Subcutaneous adipose tissue (tissue), 4 donors: ENCODE measurements around the gene UBTF. TPM values are rescaled to one million over a fixed set of nuclear protein-coding genes. Genes with fewer than 3 reads are reported as not detected.

ENCODE experiments used
- total RNA-seq, 4 donors: library from RNA; depleted of rRNA; stranded (reverse); fragments of >200 nt; gene quantifications; one replicate each; pipeline ENCODE4 v1.1.0, GENCODE V29; 2016
- TF ChIP-seq, protein P1 (sequence below): fragments of 450-650 bp; IDR thresholded peaks from one replicate; pipeline ENCODE4 v1.5.1; 2016; ENCODE audit warnings: low read depth, mild to moderate bottlenecking, control low read depth, antibody characterized with exemption, moderate library complexity

The UBTF gene
- total RNA-seq, 4 donors from 2014 or later: 23.5 to 63.5 (median 35.3) TPM

DNA sequence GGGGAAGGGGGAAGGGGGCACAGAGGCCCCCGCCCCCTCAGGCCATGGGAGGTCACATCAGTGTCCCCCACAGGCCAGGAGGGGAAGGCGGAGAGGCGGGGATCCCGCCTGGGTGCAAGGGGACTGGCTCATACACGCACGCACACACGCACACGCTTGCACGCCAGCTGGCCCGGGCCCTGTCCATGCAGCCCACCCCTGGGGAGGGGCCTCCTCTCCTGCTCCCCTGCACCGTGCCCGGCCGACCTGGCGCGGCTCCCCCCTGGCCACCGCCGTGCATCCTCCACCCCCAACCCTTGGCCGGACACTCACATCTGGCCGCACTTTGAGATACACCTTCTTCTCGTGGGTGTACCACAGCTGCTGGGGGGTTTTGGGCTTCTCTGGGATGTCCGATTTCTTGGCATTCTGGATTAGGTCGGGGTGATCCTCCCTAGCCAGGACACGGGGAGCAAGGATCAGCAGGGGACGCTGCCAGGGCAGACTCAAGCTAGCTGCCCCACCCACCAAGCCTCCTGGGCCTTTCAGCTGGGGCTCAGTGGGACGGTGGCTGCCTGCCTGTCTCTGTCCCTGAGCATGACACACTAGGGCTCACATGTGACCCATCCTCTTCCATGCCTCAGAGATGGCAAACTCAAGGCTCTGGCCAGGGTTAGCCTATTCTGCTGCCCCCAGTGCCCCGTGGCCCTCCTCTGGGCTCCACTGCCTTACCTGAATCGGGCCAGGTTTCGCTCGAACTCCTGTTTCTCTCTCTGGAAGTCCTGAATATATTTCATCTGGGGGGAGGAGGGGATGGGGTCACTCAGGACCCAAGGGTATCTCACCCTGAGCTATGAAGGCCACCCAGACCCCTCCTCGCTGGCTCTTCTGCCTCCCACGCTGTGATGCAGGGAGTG, 6.7 kb downstream of the UBTF start:
- TF ChIP-seq, protein P1, sequence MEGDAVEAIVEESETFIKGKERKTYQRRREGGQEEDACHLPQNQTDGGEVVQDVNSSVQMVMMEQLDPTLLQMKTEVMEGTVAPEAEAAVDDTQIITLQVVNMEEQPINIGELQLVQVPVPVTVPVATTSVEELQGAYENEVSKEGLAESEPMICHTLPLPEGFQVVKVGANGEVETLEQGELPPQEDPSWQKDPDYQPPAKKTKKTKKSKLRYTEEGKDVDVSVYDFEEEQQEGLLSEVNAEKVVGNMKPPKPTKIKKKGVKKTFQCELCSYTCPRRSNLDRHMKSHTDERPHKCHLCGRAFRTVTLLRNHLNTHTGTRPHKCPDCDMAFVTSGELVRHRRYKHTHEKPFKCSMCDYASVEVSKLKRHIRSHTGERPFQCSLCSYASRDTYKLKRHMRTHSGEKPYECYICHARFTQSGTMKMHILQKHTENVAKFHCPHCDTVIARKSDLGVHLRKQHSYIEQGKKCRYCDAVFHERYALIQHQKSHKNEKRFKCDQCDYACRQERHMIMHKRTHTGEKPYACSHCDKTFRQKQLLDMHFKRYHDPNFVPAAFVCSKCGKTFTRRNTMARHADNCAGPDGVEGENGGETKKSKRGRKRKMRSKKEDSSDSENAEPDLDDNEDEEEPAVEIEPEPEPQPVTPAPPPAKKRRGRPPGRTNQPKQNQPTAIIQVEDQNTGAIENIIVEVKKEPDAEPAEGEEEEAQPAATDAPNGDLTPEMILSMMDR: no peak

DNA sequence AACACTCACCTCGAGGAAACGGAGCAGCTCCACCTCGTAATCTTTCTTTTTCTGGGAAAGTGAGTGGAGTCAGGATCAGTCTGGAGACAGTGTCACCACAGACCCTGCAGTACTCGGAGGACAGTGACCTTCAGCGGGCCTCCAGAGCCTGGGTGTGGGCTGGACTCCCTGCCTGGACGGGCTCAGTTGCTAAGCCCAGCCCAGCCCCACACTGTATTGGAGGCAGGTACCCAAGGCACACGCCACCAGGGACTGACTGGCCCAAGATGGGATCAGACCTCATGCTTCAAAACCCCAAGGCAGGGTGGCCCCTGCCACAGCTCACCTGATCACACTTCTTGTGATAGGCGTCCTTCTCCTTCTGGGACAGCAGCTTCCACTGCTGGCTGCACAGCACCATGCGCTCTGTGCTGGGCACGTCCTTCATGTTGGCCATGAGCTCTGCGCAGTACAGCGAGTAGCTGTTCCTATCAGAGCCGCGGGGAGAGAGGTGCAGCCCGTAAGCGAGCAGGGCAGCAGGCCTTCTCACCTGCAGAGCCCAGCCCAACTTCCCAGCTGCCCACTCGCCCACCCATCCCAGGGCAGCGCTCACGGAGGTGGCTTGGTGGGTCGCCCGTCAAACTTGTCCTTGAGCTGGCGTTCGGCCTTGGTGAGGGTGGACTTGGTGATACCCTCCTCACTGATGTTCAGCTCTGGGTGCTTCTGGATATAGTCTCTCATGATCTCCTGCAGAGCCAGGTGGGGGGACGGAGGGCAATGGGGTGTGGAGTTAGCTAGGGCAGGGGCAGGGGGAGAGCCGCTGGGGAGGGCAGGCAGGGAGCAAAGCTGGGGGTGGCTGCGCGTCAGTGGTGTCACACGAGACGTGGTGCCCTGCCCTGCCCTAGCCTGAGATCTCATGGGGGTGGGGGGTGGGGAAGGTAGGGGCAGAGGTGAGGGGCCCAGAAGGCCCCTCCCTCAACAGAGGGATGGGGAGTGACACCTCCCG, 7.9 kb downstream of the UBTF start:
- TF ChIP-seq, protein P1: no peak

DNA sequence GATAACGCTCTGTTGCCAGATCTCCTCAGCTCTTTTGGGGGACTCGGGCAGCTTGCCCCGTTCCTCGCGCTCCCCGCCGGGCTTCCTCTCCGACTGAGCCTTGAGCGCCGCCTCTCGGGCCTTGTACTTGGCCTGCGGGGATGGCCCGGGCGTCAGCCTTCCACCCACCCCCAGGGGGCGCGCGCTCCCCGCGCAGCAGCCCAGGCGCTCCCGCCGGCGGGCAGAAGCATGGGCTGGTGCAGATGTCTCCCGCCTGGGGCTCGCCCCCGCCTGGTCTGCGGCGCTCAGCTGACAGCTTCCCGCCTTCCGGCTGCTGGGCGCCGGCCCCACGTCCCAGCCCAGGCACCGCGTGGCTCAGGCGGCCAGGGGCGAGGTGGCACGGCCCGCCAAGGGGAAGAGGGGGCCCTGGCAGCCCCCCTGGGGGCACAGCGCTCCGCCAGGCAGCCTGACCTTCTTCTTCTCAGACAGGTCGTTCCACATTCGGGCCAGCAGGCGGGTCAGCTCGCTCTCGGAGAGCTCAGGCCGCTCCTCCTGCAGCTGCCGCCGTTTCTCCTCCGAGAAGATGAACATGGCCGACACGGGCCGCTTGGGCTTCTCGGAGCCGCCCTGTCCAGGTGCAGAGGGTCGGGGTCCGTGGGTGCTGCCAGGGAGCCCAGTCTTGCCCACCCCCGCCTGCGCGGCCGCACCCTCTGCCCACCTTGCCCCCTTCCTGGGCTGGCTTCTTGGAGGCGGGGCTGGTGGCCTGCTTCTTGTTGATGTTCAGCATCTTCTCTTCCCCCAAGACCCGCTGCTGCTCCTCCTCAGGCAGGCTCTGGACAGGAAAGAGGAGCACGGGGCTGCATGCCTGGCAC, 8.9 kb downstream of the UBTF start:
- TF ChIP-seq, protein P1: no peak

DNA sequence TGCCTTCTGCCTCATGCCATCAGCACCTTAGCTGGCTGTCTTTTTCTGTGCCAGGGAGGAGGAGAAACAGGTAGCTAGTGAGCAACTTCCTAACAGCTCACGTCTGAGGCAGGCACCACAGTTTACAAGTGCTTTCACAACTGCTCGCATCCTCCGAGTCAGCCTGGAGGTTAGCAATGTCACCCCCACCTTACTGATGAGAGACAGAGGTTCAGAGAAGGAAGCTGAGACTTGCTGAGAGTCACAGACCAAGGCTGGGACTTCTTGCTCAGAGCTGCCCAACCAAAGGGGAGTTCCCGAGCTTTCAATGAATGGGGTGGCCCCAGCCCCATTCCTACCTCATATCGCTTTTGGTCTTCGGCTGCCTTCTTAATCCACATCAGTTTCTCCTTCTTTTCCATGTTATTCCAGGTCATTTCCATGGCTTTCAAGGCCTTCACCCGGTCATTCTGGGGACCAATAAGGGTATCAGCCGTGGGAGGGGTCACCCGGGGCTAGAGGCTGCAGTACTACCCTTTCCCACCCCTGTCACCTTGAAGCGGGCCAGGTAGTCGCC, 9.6 kb downstream of the UBTF start:
- TF ChIP-seq, protein P1: no peak

DNA sequence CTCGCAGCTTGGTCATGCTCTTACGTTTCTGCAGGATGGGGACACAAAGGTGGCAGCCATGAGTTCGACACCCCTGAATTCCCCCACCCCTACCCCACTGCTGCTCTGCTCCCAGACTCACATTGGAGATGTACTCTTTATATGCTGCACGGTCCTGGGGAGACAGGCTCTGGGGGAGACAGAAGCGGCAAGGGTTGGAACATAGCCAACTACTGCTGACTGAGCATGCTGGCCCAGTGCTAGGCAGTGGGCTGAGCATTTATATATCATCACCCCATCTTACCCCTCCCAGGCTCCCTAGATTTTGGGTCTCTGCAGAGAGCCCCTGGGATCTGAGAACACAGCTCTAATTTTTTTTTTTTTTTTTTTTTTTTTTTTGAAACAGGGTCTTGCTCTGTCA, 11.7 kb downstream of the UBTF start:
- TF ChIP-seq, protein P1: no peak

DNA sequence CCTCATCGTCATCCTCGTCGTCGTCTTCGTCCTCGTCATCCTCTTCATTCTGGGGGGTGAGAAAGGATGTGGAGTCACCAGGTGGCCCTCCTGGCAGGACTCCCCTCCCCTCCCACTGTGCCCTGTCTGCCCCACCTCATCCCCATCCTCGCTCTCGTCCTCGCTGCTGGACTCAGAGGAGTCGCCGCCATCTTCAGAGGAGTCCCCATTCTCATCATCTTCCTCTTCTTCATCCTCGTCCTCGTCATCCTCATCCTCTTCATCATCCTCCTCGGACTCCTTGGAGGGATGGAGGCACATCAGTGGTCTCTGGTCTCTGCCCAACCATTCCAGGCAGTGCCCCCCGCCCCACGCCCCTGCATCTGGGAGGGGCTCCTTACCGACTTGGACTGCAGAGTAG, 12.2 kb downstream of the UBTF start:
- TF ChIP-seq, protein P1: no peak
